Epithelial cell of proximal tubule (primary cell): ENCODE data around the gene MRPL51. TPM values are rescaled to one million over a fixed set of nuclear protein-coding genes. Genes with fewer than 3 reads are reported as not detected.
"Not testable (repeated sequence)": the region's sequence is repeated elsewhere in the genome, so short reads cannot be mapped to it uniquely, and the experiment has no call there.

Experiments
- DNase-seq: peaks from one replicate; pipeline ENCODE4 v3.0.0-alpha.2; 2011; ENCODE audit warnings: low read depth
- H3K4me3 ChIP-seq: 2 replicates; pipeline ENCODE4 v1.5.1; 2011; ENCODE audit warnings: low read depth, mild to moderate bottlenecking, low read length
- total RNA-seq: library from RNA; depleted of rRNA; stranded (reverse); fragments of >200 nt; gene quantifications from 2 replicates; pipeline ENCODE4 v1.2.3, GENCODE V29; 2015
- TF ChIP-seq, protein P1 (sequence below): conservative IDR thresholded peaks from 2 replicates; pipeline ENCODE4 v1.5.1; 2012; ENCODE audit warnings: low read depth, mild to moderate bottlenecking, low read length

Gene MRPL51
- total RNA-seq, 1 donor from 2014 or later, result 156 TPM

DNA sequence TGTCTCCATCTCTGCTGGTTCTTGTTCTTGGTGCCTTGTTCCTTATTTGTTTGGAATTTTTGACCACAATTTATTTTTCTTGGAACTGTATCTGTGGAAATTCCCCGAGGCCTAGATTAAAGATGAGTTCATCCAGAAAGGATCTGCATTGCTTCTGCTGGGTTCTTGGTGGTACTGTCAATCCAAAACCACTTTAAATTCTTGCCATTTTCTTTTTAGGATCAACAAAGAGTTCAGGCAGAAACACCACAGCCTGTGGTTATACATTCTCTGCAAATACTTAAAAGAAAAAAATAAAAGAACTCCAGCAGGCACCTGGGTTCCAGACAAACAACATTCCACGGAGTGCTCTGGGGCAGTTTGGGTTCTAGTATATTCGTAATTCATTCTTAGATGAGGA lies 16.6 kb downstream of the MRPL51 start:
- TF ChIP-seq, protein P1, sequence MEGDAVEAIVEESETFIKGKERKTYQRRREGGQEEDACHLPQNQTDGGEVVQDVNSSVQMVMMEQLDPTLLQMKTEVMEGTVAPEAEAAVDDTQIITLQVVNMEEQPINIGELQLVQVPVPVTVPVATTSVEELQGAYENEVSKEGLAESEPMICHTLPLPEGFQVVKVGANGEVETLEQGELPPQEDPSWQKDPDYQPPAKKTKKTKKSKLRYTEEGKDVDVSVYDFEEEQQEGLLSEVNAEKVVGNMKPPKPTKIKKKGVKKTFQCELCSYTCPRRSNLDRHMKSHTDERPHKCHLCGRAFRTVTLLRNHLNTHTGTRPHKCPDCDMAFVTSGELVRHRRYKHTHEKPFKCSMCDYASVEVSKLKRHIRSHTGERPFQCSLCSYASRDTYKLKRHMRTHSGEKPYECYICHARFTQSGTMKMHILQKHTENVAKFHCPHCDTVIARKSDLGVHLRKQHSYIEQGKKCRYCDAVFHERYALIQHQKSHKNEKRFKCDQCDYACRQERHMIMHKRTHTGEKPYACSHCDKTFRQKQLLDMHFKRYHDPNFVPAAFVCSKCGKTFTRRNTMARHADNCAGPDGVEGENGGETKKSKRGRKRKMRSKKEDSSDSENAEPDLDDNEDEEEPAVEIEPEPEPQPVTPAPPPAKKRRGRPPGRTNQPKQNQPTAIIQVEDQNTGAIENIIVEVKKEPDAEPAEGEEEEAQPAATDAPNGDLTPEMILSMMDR, result no peak
- no peak for DNase-seq
- no peak overlapping the region for H3K4me3 ChIP-seq

DNA sequence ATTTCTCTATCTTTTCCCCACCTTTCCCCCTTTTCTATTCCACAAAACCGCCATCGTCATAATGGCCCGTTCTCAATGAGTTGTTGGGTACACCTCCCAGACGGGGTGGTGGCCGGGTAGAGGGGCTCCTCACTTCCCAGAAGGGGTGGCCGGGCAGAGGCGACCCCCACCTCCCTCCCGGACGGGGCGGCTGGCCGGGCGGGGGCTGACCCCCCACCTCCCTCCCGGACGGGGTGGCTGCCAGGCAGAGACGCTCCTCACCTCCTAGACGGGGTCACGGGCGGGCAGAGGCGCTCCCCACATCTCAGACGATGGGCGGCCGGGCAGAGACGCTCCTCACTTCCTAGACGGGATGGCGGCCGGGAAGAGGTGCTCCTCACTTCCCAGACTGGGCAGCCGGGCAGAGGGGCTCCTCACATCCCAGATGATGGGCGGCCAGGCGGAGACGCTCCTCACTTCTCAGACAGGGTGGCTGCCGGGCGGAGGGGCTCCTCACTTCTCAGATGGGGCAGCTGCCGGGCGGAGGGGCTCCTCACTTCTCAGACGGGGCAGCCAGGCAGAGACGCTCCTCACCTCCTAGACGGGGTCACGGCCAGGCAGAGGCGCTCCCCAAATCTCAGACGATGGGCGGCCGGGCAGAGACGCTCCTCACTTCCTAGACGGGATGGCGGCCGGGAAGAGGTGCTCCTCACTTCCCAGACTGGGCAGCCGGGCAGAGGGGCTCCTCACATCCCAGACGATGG lies 17.7 kb downstream of the MRPL51 start:
- H3K4me3 ChIP-seq, DNase-seq: not testable (repeated sequence)

DNA sequence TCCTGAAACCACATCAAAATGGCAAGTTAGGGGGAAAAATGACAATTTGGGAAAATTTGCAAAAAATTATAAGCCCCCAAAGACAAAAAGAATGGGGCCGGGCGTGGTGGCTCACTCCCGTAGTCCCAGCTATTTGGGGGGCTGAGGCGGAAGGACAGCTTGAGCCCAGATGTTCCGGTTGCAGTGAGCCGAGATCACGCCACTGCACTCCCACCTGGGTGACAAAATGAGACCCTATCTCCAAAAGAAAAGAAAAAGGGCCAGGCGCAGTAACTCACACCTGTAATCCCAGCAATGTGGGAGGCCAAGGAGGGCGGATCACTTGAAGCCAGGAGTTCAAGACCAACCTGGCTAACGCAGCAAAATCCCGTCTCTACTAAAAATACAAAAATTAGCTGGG lies 20.6 kb downstream of the MRPL51 start:
- no peak for DNase-seq
- H3K4me3 ChIP-seq, result no peak overlapping the region
- TF ChIP-seq, protein P1, result no peak

DNA sequence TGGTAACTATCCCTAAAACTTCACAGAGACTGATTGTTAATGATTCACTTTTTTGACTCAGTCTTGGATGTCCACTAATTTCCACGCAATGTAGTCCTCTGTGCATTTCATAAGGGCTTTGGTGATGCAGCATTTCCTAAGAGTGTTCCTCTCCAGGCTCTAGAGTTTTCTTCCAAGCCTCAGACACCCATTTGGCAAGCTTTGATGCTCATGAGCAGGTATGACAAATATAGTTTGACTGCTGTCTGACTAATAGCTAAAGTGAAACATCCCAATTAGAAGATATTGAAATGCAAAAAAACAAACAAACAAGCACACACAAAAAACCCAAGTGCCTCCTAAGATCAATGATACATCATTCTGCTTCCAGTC lies 21.1 kb downstream of the MRPL51 start:
- no peak overlapping the region for H3K4me3 ChIP-seq
- peak; percentile 60 for DNase-seq
- TF ChIP-seq, protein P1, result no peak

DNA sequence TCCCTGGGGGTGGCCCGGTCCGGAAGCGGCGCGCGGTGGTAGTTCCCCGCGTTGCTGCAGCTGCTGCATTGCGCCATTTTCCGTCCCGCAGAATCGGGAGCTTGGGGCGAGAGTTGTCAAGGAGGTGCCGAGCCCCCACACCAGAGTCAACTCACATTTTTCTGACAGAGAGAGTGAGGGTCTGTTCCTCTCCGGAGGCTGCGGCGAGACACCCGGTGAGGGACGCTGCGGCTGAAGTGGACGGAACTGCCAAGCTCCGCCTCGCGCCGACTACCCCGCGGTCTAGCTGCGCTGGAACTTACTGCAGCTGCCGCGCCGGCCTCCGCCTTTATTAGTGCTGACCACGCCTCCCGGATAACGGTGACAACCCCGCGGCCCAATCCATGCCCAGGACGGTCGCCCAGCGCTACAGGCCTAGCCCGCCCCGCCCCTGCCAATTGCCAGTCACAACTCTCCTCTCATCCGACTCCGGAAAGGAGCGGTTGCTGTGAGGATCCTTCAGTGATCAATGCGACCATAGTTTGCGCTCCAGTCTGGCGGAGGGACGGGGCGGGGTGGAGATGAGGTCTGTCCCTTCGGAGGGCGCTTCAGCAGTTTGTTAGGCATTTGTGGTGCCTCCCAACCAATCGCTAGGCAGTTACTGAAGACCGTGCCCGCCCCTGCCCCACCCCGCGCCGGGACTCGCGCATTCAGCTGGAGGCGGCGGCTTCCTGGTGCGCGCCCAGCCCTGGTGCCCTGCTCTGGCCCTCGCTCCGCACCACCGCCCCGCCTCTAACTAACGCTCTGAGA lies 22.5 kb downstream of the MRPL51 start, which contains the start of gene VAMP1:
Gene VAMP1 (minus strand): TSS at position 303 of the 789 bp plus-strand sequence. CDS start 146 bp downstream, at position 157.
- peak; percentile 74 for DNase-seq

DNA sequence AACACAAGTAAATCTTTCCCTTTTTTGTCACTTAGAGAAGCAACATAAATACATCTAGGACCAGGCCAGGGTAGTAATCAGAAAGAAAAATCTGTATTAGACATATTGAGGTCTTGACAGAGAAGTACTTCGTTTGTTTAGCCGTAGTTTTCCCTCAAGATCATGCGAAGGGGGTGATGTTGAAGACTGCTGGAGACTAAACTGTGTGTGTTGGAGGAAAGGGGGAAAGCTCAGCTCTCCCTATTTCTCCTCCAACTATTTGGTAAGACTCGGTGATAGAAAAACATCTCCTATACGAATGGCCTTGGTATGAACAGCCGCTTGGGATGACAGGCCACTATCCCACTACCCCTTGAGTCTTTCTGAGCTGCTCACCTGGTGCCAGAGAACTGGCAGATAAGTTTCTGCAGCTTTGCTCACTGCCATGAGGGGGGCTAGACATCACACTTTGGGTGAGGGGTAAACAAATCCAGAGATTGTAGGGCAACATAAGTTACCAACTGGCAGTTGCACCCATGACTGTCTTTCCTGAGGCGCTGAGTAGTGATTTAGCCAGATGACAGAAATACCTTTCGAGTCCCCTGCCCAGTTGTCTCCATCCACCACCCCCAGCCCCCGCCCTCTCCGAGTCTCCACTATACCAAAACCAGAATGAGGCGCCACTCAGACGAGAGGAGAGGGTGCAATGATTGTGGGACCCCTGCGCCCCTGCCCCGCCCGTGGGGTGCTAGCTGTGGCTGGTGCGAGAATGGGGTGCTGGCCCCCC lies 23.3 kb downstream of the MRPL51 start:
- no peak for DNase-seq
- TF ChIP-seq, protein P1, result no peak
- H3K4me3 ChIP-seq, result peak overlapping the region; percentile 83

More for the DNA sequence above, 22.5 kb downstream of the MRPL51 start, which contains the start of gene VAMP1:
- TF ChIP-seq, protein P1, result no peak
- H3K4me3 ChIP-seq, result peak within 1 kb of the TSS; percentile 83

DNA sequence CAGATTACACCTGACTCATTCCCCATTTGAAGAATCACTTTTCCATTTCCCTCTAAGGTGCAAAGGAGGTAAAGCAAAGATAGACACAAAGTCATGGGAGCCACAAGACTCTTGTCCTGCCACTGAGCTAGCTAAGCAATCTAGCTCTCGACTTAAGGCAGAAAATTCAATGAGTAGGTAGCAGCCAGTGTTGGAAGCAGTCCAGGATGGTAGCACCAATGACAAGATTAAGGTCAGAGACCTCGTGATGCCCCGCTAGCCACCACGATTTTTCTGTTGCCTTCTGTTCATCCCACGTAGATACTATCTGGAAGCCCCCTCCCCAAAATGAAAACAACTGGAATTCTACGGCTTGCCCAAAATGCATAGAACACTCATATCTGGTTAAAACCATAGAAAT lies 24.0 kb downstream of the MRPL51 start:
- TF ChIP-seq, protein P1, result no peak
- H3K4me3 ChIP-seq, result no peak overlapping the region
- no peak for DNase-seq
